Calu3 (cell line): Measurements from ENCODE around the gene TMPRSS5. TPM values are rescaled to one million over a fixed set of nuclear protein-coding genes. Genes with fewer than 3 reads are reported as not detected.

Experiments used
- BruUV-seq: library from RNA; stranded (reverse); fragments of 400-500 nt; replicated peaks from 2 replicates; lab custom pipeline; 2021; lab: Mats Ljungman, UMichigan
- CTCF ChIA-PET: fragments of 300-600 bp; sonication (Branson Sonifier 250); formaldehyde crosslinking; loops from one replicate; lab custom pipeline; 2022; ENCODE audit warnings: antibody characterized with exemption; lab: Charles Lee
- DNase-seq: peaks from one replicate; pipeline ENCODE4 v3.0.0; 2022
- H3K27ac Mint-ChIP-seq: one replicate; pipeline ENCODE4 v1.8.0; 2022; ENCODE audit warnings: mixed read lengths; ENCODE audit not compliant: unreplicated experiment
- H3K27me3 Mint-ChIP-seq: one replicate; pipeline ENCODE4 v1.8.0; 2022; ENCODE audit warnings: mixed read lengths; ENCODE audit not compliant: unreplicated experiment
- H3K36me3 Mint-ChIP-seq: one replicate; pipeline ENCODE4 v1.8.0; 2022; ENCODE audit warnings: mild to moderate bottlenecking, moderate library complexity, mixed read lengths; ENCODE audit not compliant: insufficient read depth, unreplicated experiment
- H3K4me1 Mint-ChIP-seq: one replicate; pipeline ENCODE4 v1.8.0; 2022; ENCODE audit warnings: mild to moderate bottlenecking, low read depth, mixed read lengths; ENCODE audit not compliant: unreplicated experiment
- H3K4me3 Mint-ChIP-seq: one replicate; pipeline ENCODE4 v1.8.0; 2022; ENCODE audit warnings: mild to moderate bottlenecking, low read depth, moderate library complexity, mixed read lengths; ENCODE audit not compliant: unreplicated experiment
- H3K9me3 Mint-ChIP-seq: one replicate; pipeline ENCODE4 v1.8.0; 2022; ENCODE audit warnings: low read depth, mixed read lengths; ENCODE audit not compliant: unreplicated experiment
- intact Hi-C: fragments of 100-400 bp; cut with micrococcal nuclease; formaldehyde crosslinking; loops from one replicate; pipeline ENCODE4 v1.10.0; 2022; ENCODE audit not compliant: unreplicated experiment
- total RNA-seq: library from RNA; stranded (reverse); gene quantifications from 2 replicates; pipeline ENCODE4 v1.2.3, GENCODE V29; 2022
- TF ChIP-seq, protein P1 (sequence below): fragments of 200-600 bp; IDR thresholded peaks from one replicate; pipeline ENCODE4 v1.8.0; 2022; ENCODE audit warnings: antibody characterized with exemption; ENCODE audit not compliant: unreplicated experiment

Gene TMPRSS5
- total RNA-seq, 1 experiment from 2014 or later: 9.6 TPM

DNA sequence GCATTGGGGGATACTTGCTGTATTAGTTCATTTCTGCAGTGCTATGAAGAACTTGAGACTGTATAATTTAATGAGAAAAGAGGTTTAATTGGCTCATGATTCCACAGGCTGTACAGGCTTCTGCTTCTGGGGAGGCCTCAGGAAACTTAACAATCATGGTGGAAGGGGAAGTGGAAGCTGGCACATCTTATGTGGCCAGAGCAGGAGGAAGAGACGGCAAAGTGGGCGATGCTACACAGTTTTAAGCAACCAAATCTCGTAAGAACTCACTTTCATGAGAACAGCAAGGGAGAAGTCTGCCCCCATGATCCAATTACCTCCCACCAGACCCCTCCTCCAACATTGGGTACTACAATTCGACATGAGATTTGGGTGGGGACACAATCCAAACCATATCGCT, 55.1 kb downstream of the TMPRSS5 start:
- H3K4me1 Mint-ChIP-seq: peaks cover 8% of the 10 kb centered on the region
- intact Hi-C loops: no loop called here
- H3K9me3 Mint-ChIP-seq: peaks cover 10% of the 10 kb centered on the region
- no peaks in the 10 kb centered on the region for H3K27me3 Mint-ChIP-seq
- no peak for DNase-seq
- BruUV-seq: no TSS peak
- H3K4me3 Mint-ChIP-seq: no peak overlapping the region
- CTCF ChIA-PET: no interaction called here
- H3K27ac Mint-ChIP-seq: no peak overlapping the region
- TF ChIP-seq, protein P1, sequence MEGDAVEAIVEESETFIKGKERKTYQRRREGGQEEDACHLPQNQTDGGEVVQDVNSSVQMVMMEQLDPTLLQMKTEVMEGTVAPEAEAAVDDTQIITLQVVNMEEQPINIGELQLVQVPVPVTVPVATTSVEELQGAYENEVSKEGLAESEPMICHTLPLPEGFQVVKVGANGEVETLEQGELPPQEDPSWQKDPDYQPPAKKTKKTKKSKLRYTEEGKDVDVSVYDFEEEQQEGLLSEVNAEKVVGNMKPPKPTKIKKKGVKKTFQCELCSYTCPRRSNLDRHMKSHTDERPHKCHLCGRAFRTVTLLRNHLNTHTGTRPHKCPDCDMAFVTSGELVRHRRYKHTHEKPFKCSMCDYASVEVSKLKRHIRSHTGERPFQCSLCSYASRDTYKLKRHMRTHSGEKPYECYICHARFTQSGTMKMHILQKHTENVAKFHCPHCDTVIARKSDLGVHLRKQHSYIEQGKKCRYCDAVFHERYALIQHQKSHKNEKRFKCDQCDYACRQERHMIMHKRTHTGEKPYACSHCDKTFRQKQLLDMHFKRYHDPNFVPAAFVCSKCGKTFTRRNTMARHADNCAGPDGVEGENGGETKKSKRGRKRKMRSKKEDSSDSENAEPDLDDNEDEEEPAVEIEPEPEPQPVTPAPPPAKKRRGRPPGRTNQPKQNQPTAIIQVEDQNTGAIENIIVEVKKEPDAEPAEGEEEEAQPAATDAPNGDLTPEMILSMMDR: no peak
- no peaks in the 10 kb centered on the region for H3K36me3 Mint-ChIP-seq

DNA sequence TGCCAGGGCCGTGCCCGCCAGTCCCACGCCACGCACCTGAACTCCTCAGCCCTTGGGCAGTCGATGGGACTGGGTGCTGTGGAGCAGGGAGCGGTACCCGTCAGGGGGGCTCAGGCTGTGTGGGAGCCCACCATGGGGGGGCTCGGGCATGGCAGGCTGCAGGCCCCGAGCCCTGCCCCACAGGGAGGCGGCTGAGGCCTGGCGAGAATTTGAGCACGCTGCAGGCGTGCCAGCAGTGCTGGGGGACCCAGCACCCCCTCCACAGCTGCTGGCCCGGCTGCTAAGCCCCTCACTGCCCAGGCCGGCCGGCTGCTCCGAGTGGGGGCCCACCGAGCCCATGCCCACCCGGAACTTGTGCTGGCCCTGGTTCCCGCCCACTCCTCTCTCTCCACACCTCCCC, 56.8 kb downstream of the TMPRSS5 start:
- no peak for DNase-seq
- no peak overlapping the region for H3K4me3 Mint-ChIP-seq
- peaks cover 10% of the 10 kb centered on the region for H3K9me3 Mint-ChIP-seq
- CTCF ChIA-PET: no interaction called here
- intact Hi-C loops: no loop called here
- no peaks in the 10 kb centered on the region for H3K27me3 Mint-ChIP-seq
- TF ChIP-seq, protein P1: no peak
- H3K27ac Mint-ChIP-seq: no peak overlapping the region
- no peaks in the 10 kb centered on the region for H3K36me3 Mint-ChIP-seq
- peaks cover 8% of the 10 kb centered on the region for H3K4me1 Mint-ChIP-seq
- BruUV-seq: no TSS peak

DNA sequence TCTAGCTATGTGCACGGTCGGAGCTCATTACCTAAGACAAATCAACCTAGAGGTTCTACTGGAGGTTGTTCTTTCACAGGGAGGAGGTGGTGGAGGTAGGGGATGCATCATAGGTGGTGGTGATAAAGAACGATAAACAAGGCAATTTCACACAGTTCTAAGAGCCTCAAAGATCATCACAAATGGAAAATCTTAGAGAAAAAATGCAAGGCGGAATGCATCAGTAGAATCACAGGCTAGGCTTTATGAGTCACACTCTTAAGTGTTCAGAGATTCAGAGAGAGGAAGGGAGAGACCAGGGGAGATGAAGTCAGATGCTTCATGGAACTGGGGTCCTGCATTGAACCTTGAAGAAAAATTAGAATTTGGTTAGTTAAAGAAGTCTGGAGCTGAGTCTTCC, 58.3 kb downstream of the TMPRSS5 start:
- H3K4me3 Mint-ChIP-seq: no peak overlapping the region
- intact Hi-C loops: no loop called here

DNA sequence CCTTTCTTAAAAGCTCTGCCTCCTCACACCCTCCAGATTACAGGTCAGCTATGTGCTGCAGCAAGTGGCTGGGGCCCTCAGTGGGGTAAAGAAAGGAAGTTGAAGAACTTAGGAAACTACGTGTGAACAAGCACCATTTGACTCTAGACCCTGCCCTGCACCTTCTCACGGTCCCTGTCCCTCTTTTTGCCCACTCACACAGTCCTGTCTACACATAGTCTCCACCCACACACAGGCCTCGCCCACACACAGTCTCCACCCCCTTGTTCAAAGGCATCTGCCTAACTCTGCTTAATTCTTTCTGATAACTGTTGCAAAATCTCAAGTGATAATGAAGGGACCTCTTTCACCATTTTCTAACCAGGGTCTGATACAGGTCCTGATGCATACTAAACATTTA, 59.0 kb downstream of the TMPRSS5 start:
- DNase-seq: no peak
- TF ChIP-seq, protein P1: no peak
- Mint-ChIP-seq H3K4me1 (peaks cover 8% of the 10 kb centered on the region), H3K27me3 (no peaks in the 10 kb centered on the region), H3K36me3 (no peaks in the 10 kb centered on the region), H3K9me3 (peaks cover 4% of the 10 kb centered on the region), H3K27ac (peak overlapping the region; percentile 41), H3K4me3 (no peak overlapping the region)
- no TSS peak for BruUV-seq
- intact Hi-C loops: no loop called here
- CTCF ChIA-PET: interaction anchor here (0.8 kb wide), 1 partner anchor 83 kb away, joined by 3 read pairs; no protein-coding TSS in a partner anchor

More for the DNA sequence above, 58.3 kb downstream of the TMPRSS5 start:
- CTCF ChIA-PET: interaction anchor here (0.8 kb wide), 1 partner anchor 83 kb away, joined by 3 read pairs; no protein-coding TSS in a partner anchor
- H3K36me3 Mint-ChIP-seq: no peaks in the 10 kb centered on the region
- peaks cover 4% of the 10 kb centered on the region for H3K9me3 Mint-ChIP-seq
- H3K4me1 Mint-ChIP-seq: peaks cover 8% of the 10 kb centered on the region
- H3K27ac Mint-ChIP-seq: no peak overlapping the region
- no TSS peak for BruUV-seq
- TF ChIP-seq, protein P1: no peak
- no peak for DNase-seq
- H3K27me3 Mint-ChIP-seq: no peaks in the 10 kb centered on the region
